Uterus (tissue), 2 donors: Measurements from ENCODE around the gene PRR33.

Source experiments
- POLR2A ChIP-seq, 2 donors: fragments of 450-650 bp; IDR thresholded peaks; one replicate each; pipeline ENCODE4 v1.6.1; 2016; ENCODE audit warnings: antibody characterized with exemption in 2 of 2, mild to moderate bottlenecking in 1 of 2, moderate library complexity in 1 of 2
- TF ChIP-seq, protein P1 (sequence below), 4 experiments: fragments of 200-600 bp in 2 of 4; fragments of 450-650 bp in 2 of 4; sonication (generic) in 2 of 4; IDR thresholded peaks; one replicate each; pipeline ENCODE4 v1.5.1; 2016 to 2019; ENCODE audit warnings: antibody characterized with exemption in 4 of 4, mild to moderate bottlenecking in 2 of 4, moderate library complexity in 1 of 4

DNA sequence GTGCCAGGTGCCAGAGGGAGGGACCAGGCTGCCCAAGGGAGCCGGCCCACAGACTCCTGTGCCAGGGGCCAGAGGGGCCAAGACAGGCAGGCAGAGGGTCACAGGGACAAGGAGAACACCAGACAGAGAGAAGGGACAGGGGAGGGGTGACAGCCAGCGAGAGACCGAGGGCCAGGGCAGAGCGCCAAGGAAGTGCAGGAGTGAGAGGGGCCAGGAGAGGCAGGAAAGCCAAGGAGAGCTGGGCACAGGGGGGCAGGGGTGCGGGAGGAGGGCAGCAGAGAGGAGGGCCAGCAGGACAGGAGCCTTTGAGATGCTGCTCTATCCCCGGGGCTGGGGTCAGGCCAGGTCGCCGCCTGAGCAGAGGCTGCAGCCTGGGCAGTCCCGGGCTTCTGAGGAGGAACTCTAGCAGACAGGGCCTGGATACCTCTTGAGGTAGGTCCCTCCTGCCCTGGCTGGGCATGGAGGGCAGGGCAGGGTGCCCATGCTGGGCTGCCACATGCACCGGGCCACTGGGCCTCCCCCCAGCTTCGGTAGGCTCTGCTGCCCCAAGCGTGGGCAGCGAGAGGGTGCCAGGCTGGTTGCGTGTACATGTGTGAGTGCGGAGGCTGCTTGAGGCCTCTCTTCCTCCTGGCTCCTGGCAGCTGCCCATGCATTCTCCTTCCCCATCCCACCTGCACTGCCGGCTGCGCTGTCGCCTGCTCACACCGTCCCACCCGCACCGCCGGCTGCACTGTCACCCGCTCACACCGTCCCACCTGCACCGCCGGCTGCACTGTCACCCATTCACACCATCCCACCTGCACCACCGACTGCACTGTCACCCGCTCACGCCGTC lies 26.6 kb downstream of the PRR33 start:
- TF ChIP-seq, protein P1, sequence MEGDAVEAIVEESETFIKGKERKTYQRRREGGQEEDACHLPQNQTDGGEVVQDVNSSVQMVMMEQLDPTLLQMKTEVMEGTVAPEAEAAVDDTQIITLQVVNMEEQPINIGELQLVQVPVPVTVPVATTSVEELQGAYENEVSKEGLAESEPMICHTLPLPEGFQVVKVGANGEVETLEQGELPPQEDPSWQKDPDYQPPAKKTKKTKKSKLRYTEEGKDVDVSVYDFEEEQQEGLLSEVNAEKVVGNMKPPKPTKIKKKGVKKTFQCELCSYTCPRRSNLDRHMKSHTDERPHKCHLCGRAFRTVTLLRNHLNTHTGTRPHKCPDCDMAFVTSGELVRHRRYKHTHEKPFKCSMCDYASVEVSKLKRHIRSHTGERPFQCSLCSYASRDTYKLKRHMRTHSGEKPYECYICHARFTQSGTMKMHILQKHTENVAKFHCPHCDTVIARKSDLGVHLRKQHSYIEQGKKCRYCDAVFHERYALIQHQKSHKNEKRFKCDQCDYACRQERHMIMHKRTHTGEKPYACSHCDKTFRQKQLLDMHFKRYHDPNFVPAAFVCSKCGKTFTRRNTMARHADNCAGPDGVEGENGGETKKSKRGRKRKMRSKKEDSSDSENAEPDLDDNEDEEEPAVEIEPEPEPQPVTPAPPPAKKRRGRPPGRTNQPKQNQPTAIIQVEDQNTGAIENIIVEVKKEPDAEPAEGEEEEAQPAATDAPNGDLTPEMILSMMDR (IDR thresholded peaks at IDR 0.05), result no peak
- TF ChIP-seq POLR2A (IDR thresholded peaks at IDR 0.05), result no peak
